A549 (cell line): ENCODE results near the gene DOK6.

Experiments used
- CTCF ChIP-seq: fragments of >200 bp; sonication (Bioruptor Twin); formaldehyde crosslinking; IDR thresholded peaks from 3 replicates; pipeline ENCODE4 v1.5.1; 2016
- MAZ ChIP-seq: fragments of 150-350 bp; IDR thresholded peaks from 2 replicates; pipeline ENCODE4 v1.6.1; 2014; ENCODE audit warnings: antibody characterized with exemption, low read depth, low read length, borderline replicate concordance

GRCh38 chr18:69736730-69737129 lies 336.0 kb downstream of the DOK6 start:
- TF ChIP-seq MAZ (no peak), CTCF (no peak)
